ENCODE results near the gene FBXL4.

Gene FBXL4

GRCh38 chr6:98877250-98877649 lies 70.5 kb downstream of the FBXL4 start:
- no peak for DNase-seq

- DNase-seq: no peak
Observed at GRCh38 chr6:98875375-98875774, 72.4 kb downstream of the FBXL4 start.

- DNase-seq: no peak
Observed at GRCh38 chr6:98871821-98872220, 75.9 kb downstream of the FBXL4 start.

GRCh38 chr6:98871057-98871456 lies 76.7 kb downstream of the FBXL4 start:
- DNase-seq: no peak

- DNase-seq: no peak
Observed at GRCh38 chr6:98864497-98864896, 83.2 kb downstream of the FBXL4 start.

GRCh38 chr6:98848539-98849242 lies 99.1 kb downstream of the FBXL4 start:
- DNase-seq: no peak

- no peak for DNase-seq
Observed at GRCh38 chr6:98847779-98848538, 99.8 kb downstream of the FBXL4 start.

GRCh38 chr6:98847416-98847778 lies 100.3 kb downstream of the FBXL4 start:
- no peak for DNase-seq

- DNase-seq: no peak
Observed at GRCh38 chr6:98846021-98846380, 101.7 kb downstream of the FBXL4 start.

- peak; percentile 53 for DNase-seq
Observed at GRCh38 chr6:98845211-98846020, 102.3 kb downstream of the FBXL4 start.

GRCh38 chr6:98844244-98845210 lies 103.2 kb downstream of the FBXL4 start:
- no peak for DNase-seq

- no peak for DNase-seq
Observed at GRCh38 chr6:98843271-98844243, 104.2 kb downstream of the FBXL4 start.

GRCh38 chr6:98842342-98843180 lies 105.2 kb downstream of the FBXL4 start:
- no peak for DNase-seq

- DNase-seq: no peak
Observed at GRCh38 chr6:98841621-98842341, 106.0 kb downstream of the FBXL4 start.

- no peak for DNase-seq
Observed at GRCh38 chr6:98840996-98841513, 106.7 kb downstream of the FBXL4 start.

- no peak for DNase-seq
Observed at GRCh38 chr6:98840385-98840784, 107.4 kb downstream of the FBXL4 start.

GRCh38 chr6:98839781-98840361 lies 107.9 kb downstream of the FBXL4 start:
- DNase-seq: no peak

- DNase-seq: no peak
Observed at GRCh38 chr6:98838975-98839374, 108.8 kb downstream of the FBXL4 start.

- no peak for DNase-seq
Observed at GRCh38 chr6:98838032-98838431, 109.7 kb downstream of the FBXL4 start.
